Measurements from ENCODE around the gene PMAIP1. TPM values are rescaled to one million over a fixed set of nuclear protein-coding genes. Genes with fewer than 3 reads are reported as not detected.
"Not testable (repeated sequence)": the region's sequence is repeated elsewhere in the genome, so short reads cannot be mapped to it uniquely, and the experiment has no call there.

Gene PMAIP1
- 10 to 100 TPM; 34.6 to 77.8 (median 58.9) TPM for polyA plus RNA-seq

DNA sequence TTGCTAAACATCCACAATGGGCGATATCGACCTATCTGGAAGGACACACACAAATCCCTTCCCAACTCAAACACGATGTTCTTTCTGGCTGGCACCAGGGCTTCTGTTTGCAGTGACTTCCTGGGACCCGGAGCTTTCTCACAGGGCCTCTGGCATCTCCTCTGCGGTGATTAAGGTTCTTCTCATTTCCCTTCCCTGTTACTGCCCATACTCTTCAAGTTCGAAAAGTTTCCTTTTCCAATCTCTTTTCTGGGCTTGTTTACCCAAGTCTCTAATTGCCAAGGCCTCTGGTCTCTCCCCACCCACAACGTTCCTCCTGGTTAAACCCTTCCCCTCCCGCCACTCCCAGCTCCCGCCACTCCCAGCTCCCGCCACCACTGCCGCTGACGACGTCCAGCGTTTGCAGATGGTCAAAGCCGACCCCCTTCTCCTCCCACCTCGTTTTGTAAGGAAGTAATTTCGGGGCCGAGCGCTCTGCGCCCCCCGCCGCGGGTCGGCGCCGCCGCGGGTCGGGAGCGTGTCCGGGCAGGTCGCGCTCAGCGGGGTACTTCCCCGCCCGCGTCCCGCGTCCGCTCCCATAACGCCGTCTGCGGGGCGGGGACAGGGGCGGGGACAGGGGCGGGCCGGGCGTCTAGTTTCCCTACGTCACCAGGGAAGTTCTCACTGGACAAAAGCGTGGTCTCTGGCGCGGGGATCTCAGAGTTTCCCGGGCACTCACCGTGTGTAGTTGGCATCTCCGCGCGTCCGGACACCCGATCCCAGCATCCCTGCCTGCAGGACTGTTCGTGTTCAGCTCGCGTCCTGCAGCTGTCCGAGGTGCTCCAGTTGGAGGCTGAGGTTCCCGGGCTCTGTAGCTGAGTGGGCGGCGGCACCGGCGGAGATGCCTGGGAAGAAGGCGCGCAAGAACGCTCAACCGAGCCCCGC lies at the start of gene PMAIP1:
Gene PMAIP1 (plus strand): TSS at position 699 of the 924 bp plus-strand sequence. CDS start 182 bp downstream, at position 881.
- Mint-ChIP-seq H3K36me3 (peaks cover 7 to 13% (median 12%) of the 10 kb centered on the region in 3 donors), H3K4me3 (peak within 1 kb of the TSS; percentile 96 to 100 (median 99)), H3K9me3 (no peaks in the 10 kb centered on the region), H3K4me1 (peaks cover 42 to 50% of the 10 kb centered on the region in 2 donors), H3K27me3 (ENCODE audit: low read depth in 3 of 3) (peaks cover 11 to 24% (median 19%) of the 10 kb centered on the region in 3 donors), H3K27ac (peak within 1 kb of the TSS; percentile 92 to 100 (median 98))
- DNase-seq, result peak; percentile 86

DNA sequence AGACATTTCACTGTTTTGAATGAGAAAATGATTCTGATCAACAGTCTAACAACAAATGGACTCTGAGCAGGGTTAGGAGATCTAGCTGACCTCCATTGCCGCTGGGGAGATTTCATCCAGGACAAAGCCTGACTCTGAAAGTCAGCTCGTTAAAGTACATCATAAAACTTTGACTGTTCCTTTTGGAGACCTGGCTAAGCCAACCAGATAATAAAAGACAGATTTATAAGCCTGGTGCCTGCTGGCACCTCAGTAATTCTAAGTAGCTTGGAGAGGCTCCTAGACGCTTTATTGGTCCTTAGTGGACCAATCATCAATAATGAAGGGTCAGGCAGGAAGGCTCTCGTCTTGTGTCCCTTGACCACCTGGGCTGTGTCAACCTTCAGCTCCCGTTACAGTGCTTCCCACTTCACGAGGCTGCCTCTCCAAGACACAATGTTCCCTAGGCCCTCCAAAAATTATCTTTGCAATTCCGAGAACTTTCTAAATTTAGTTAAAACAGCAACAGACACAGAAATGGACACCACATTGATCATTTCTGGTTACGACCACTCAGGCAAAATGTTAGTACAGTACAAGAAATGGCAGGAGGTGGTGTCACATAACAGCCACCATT lies 47.9 kb upstream of the PMAIP1 start:
- Mint-ChIP-seq H3K4me3 (no peak overlapping the region), H3K36me3 (no peaks in the 10 kb centered on the region), H3K27ac (no peak overlapping the region), H3K9me3 (no peaks in the 10 kb centered on the region), H3K27me3 (ENCODE audit: low read depth in 3 of 3) (peaks cover 0 to 2% (median 2%) of the 10 kb centered on the region in 3 donors), H3K4me1 (peaks cover 0 to 3% of the 10 kb centered on the region in 2 donors)
- DNase-seq, result no peak

DNA sequence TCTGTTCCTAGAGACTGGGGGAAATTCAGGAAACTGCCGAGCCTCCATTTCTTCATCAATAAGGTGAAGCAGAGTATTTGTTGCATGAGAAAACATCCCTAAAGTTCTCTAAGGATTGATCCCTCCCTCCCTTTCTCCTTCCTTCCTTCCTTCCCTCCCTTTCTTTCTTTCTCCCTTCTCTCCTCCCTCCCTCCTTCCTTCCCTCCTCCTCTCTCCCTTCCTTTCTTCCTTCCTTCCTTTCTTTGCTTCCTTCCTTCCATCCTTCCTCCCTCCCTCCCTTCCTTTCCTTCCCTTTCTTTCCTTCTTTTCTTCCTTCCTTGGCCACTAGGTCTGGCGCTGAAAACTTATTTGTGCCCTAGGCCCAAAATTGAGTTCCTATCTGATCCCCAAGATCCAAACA lies 47.2 kb upstream of the PMAIP1 start:
- Mint-ChIP-seq H3K4me1 (peaks cover 0 to 3% of the 10 kb centered on the region in 2 donors), H3K9me3 (no peaks in the 10 kb centered on the region), H3K27me3 (ENCODE audit: low read depth in 3 of 3) (peaks cover 0 to 2% (median 2%) of the 10 kb centered on the region in 3 donors), H3K4me3 (no peak overlapping the region), H3K36me3 (no peaks in the 10 kb centered on the region), H3K27ac (no peak overlapping the region)
- DNase-seq, result no peak

DNA sequence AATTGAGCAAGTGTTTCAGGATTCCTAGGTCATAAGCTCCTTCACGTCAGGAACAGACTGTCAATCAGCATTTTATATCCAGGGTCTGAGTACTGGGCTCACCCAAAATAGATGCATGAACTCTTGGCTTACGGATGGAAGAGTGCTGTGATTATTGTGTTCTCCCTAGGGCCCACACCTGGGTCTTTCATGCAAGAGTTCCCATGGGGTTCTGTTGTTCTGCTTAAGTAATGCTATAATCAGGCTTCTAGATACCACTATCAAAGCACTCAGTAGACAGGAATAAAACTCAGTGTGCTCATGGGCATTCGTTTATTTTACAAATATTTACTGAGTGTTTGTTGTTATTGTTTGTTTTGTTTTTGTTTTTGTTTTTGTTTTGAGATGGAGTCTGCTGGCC lies 46.4 kb upstream of the PMAIP1 start:
- Mint-ChIP-seq H3K4me3 (no peak overlapping the region), H3K4me1 (peaks cover 0 to 3% of the 10 kb centered on the region in 2 donors), H3K36me3 (no peaks in the 10 kb centered on the region), H3K27ac (no peak overlapping the region), H3K9me3 (no peaks in the 10 kb centered on the region), H3K27me3 (ENCODE audit: low read depth in 3 of 3) (peaks cover 0 to 2% (median 2%) of the 10 kb centered on the region in 3 donors)
- no peak for DNase-seq

DNA sequence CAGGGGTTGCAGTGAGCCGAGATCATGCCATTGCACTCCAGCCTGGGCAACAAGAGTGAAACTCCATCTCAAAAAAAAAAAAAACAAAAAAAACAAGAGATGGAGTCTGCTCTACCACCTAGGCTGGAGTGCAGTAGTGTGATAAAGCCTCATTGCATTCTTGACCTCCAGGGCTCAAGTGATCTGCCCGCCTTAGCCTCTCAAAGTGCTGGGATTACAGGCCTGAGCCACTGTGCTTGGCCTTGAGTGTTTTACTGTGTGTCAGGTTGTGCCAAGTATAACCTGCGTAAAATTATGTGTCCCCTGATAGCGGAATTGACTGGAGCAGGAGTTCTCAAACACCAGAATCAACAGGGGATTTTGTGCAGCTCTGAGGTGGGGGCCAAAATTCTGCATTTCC lies 45.8 kb upstream of the PMAIP1 start:
- H3K27ac Mint-ChIP-seq; H3K9me3 Mint-ChIP-seq; H3K36me3 Mint-ChIP-seq; H3K4me3 Mint-ChIP-seq; DNase-seq; H3K4me1 Mint-ChIP-seq; H3K27me3 Mint-ChIP-seq (ENCODE audit: low read depth in 3 of 3): not testable (repeated sequence)

DNA sequence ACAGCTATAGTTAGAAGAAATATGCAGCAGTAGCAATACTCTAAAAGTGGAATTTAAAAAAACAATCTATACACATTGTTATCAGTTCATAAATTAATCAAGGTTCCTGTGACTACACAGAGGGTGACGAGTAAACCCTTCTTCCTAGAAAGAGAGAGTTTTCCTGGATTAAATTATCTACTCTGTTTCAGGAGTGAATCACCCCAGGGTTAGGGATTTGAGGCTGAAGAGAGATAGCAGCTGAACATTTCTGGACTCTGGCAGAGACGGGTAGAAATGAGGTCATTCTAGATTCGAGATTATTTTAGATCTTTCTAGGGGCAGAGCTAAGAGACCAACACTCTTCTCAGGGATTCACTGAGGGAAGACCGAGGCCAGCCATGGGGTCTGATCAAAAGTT lies 38.8 kb upstream of the PMAIP1 start:
- Mint-ChIP-seq H3K4me3 (no peak overlapping the region), H3K36me3 (no peaks in the 10 kb centered on the region), H3K27ac (no peak overlapping the region), H3K9me3 (no peaks in the 10 kb centered on the region), H3K27me3 (ENCODE audit: low read depth in 3 of 3) (peaks cover 0 to 3% (median 0%) of the 10 kb centered on the region in 3 donors), H3K4me1 (no peaks in the 10 kb centered on the region)
- no peak for DNase-seq

DNA sequence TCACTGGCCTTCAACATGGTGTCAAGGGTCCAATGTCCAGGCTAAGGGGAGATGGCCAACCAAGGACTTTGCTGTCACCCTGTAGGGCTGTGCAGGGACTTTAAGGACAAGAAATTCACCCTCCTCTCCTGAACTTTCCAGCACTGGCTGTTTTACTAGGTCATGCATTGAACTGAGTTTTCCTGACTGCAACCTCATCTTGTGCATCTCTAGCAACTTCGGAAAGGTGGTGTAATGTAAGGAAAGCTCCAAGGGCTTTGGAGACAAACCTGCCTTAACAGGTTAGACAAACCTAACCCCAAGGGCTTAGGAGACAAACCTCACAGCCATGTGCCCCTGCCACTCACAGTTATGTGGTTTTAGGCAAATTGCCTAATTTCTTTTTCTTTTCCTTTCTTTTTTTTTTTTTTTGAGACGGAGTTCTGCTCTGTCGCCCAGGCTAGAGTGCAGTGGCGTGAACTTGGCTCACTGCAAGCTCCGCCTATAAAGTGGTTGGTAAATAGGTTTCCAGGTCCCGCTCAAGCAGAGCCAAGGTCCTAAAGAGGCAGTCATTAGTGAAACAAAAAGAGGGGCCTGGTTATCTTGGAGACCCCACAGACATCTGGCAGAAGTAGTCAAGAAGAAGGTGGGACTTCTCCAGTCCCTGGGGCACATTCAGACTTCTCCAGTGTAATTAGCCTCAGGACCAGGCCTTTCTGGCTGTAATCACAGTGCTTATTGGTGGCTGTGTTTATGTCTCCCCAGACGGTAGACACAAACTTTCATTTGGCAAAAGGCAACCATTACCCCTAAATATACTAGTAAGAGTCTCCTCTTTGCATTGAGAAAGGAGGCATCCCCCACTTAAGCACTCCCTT lies 37.6 kb upstream of the PMAIP1 start:
- Mint-ChIP-seq H3K9me3 (no peaks in the 10 kb centered on the region), H3K4me3 (no peak overlapping the region), H3K36me3 (no peaks in the 10 kb centered on the region), H3K27me3 (ENCODE audit: low read depth in 3 of 3) (peaks cover 0 to 3% (median 0%) of the 10 kb centered on the region in 3 donors), H3K27ac (no peak overlapping the region), H3K4me1 (no peaks in the 10 kb centered on the region)
- no peak for DNase-seq

DNA sequence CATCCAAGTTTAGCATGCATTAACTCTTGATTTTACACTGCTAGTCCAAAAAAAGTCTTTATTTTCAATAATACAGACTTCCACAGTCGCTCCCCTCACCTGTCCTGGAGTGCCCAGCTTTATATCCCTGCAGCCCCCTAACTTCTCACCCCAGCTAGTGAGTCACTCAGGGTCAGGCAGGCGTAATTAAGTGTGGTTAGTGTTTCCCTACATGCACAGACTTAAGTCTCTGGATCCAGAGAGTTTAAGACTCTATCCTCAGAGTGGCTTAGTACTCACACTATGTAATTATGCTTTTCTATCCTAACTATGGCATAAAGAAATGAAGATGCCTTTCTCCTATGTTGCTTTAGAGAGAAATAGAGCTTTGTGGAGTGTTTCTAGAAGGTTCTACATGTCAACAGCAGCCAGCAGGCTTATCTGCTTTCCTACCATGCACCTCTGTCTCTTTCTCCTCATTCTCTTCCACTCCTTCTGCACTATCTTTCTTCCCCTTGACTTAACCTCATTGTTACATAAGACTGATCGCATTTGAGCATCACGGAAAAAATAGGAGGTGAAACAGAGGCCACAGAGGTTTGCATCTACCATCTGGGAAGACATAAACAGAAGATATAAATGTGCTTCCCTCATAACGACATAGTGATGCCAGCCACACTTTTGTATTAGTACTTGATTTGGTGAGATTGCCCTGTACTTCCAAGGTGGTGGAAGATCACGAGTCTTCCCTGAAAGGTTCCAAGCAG lies 34.4 kb upstream of the PMAIP1 start:
- no peaks in the 10 kb centered on the region for H3K36me3 Mint-ChIP-seq

DNA sequence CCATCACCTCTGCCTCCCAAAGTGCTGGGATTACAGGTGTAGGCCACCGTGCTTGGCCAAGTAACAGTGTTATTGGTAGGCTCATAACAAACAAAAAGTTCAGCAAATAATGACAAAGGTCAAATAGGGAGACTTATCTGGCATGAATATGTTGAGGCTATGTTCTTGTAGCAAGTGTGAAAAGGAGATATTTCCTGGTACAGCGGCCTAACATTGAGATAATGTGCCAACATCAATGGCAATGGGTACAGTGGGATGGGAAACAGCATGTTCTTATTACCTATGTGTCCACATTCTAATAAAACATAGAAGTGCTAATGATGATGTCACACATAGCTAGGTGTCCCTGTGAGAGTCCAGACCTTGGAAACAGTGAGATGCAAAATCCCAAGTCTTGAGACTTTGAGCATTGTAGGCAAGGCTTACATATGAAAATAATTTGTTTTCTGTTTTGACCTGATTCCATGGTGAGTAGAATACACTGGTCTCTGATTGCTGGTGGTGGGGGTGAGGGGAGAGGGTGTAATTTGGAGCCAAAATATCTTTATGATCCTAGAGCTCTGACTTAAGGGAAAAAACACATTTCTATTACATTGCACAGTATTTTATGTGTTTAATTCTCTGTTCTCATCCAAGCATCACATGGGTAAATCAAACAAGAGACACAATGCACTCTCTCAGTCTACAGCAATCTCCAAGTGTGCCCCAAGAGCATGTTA lies 33.1 kb upstream of the PMAIP1 start:
- H3K9me3 Mint-ChIP-seq, result no peaks in the 10 kb centered on the region
- peak overlapping the region in 1 of 6 donors; percentile 12 for H3K27ac Mint-ChIP-seq
- no peaks in the 10 kb centered on the region for H3K4me1 Mint-ChIP-seq
- H3K27me3 Mint-ChIP-seq (ENCODE audit: low read depth in 3 of 3), result peaks cover 1 to 2% (median 2%) of the 10 kb centered on the region in 3 donors
- DNase-seq, result no peak
- H3K36me3 Mint-ChIP-seq, result no peaks in the 10 kb centered on the region
- no peak overlapping the region for H3K4me3 Mint-ChIP-seq

More for the DNA sequence above, 34.4 kb upstream of the PMAIP1 start:
- DNase-seq, result no peak
- Mint-ChIP-seq H3K27me3 (ENCODE audit: low read depth in 3 of 3) (peaks cover 0 to 2% (median 1%) of the 10 kb centered on the region in 3 donors), H3K4me1 (no peaks in the 10 kb centered on the region), H3K27ac (no peak overlapping the region), H3K9me3 (no peaks in the 10 kb centered on the region), H3K4me3 (no peak overlapping the region)

DNA sequence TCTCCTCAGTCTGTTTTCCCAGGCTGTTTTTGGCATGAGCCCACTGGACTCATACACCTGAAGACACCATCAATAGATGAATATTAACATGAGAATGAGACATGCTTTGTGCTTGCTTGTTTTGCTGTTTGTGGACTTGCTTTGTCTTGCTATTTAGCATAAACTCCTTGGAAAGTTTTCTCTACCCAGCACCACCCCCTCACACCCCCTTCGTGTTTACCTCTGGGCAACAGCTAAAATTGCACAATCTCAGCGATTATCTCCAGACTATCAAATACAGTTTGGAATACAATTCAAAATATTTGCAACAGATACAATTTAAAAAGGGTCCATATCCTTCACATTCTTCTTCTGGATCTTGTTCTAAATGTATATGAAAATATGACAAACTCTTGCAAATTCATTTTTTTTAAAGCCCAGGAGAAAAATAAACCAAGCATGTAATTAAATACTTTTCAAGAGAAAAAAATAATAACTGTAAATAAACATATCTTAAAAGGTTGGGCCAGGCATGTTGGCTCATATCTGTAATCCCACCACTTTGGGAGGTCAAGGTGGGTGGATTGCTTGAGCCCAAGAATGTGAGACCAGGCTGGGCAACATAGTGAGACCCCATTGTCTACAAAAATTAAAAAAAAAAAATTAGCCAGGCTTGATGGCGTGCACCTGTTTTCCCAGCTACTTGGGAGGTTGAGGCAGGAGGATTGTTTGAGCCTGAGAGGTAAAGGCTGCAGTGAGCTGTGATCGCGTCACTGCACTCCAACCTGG lies 32.3 kb upstream of the PMAIP1 start:
- DNase-seq, result no peak
- H3K27ac Mint-ChIP-seq, result peak overlapping the region in 1 of 6 donors; percentile 73
- peaks cover 1 to 2% (median 2%) of the 10 kb centered on the region in 3 donors for H3K27me3 Mint-ChIP-seq (ENCODE audit: low read depth in 3 of 3)
- H3K4me3 Mint-ChIP-seq, result no peak overlapping the region
- no peaks in the 10 kb centered on the region for H3K36me3 Mint-ChIP-seq
- H3K4me1 Mint-ChIP-seq, result peaks cover 0 to 1% of the 10 kb centered on the region in 2 donors
- no peaks in the 10 kb centered on the region for H3K9me3 Mint-ChIP-seq

DNA sequence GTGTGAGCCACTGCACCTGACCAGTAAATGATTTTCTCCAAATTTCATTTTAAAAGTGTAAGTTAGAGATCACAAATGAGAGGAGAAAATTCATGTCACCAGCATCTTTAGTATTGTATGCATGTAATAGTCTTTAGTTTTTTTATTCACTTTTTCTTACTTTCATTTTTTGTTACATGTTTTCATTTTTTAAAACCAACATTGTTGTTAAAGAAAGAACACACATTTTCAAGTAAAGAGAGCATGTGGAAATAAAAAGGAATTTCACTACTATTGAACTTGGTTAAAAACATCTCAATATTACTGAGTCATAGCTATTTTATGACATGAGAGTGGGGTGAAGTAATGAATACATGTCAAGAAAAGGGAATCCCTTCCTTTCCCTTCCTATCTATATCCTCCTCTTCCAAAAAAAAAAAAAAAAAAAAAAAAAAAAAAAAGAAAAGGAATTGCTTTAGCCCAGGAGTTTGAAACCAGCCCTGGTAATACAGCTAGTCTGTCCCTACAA lies 29.1 kb upstream of the PMAIP1 start:
- DNase-seq, result no peak
- H3K4me3 Mint-ChIP-seq, result no peak overlapping the region
- no peaks in the 10 kb centered on the region for H3K9me3 Mint-ChIP-seq
- no peak overlapping the region for H3K27ac Mint-ChIP-seq
- no peaks in the 10 kb centered on the region for H3K36me3 Mint-ChIP-seq
- H3K27me3 Mint-ChIP-seq (ENCODE audit: low read depth in 3 of 3), result peaks cover 0 to 2% (median 2%) of the 10 kb centered on the region in 3 donors
- H3K4me1 Mint-ChIP-seq, result peaks cover 4 to 10% of the 10 kb centered on the region in 2 donors

All from immature natural killer cell (primary cell).